GM12878 (cell line): ENCODE measurements around the gene CXCR1. TPM values are rescaled to one million over a fixed set of nuclear protein-coding genes. Genes with fewer than 3 reads are reported as not detected.

Source experiments
- CBX3 ChIP-seq: fragments of 200-600 bp; sonication (generic); IDR thresholded peaks from 2 replicates; pipeline ENCODE4 v1.6.1; 2016; ENCODE audit warnings: low read depth, borderline replicate concordance
- NFIC ChIP-seq: IDR thresholded peaks from 2 replicates; pipeline ENCODE4 v1.6.1; 2012; ENCODE audit warnings: low read depth, mild to moderate bottlenecking, inconsistent platforms, low read length, moderate library complexity
- TBL1XR1 ChIP-seq: IDR thresholded peaks from 2 replicates; pipeline ENCODE4 v1.6.1; 2012; ENCODE audit warnings: low read depth, low read length, improper control_type of control experiment
- polyA plus RNA-seq, 11 experiments: library from polyadenylated mRNA; depleted of rRNA in 4 of 11; unstranded in 6 of 11; stranded (reverse) in 5 of 11; fragments of >200 nt; fragmentation: Nextera tagmentation in 4 of 11; fragmentation: Illumina TruSeq in 1 of 11; extraction: Ambion mirVana in 4 of 11; extraction: Trizol in 1 of 11; gene quantifications; 1 replicate in 1 of 11; 2 replicates in 10 of 11; pipeline versions ENCODE4 v1.2.1 to v1.2.3, GENCODE V29; 2011 to 2016; ENCODE audit warnings: inconsistent platforms in 2 of 11, missing spikeins in 2 of 11, low read depth in 1 of 11
- total RNA-seq, 4 experiments: library from RNA; depleted of rRNA in 3 of 4; stranded (reverse); fragments of >200 nt in 3 of 4; fragmentation: Illumina TruSeq in 1 of 4; extraction: Trizol in 1 of 4; gene quantifications; 2 replicates each; pipeline versions ENCODE4 v1.2.1 to v1.2.3, GENCODE V29; 2013 to 2021
- TF ChIP-seq, protein P1 (sequence below): fragments of 450-650 bp; IDR thresholded peaks from 2 replicates; pipeline ENCODE4 v1.6.1; 2018; ENCODE audit warnings: mild to moderate bottlenecking, low read depth, moderate library complexity; ENCODE audit not compliant: partially characterized antibody
- TF ChIP-seq, protein P2 (sequence below): fragments of 450-650 bp; conservative IDR thresholded peaks from 2 replicates; pipeline ENCODE4 v1.6.1; 2017; ENCODE audit warnings: mild to moderate bottlenecking, moderate library complexity
- TF ChIP-seq, protein P3 (sequence below): fragments of 450-650 bp; IDR thresholded peaks from 2 replicates; pipeline ENCODE4 v1.6.1; 2016; ENCODE audit warnings: mild to moderate bottlenecking
- TF ChIP-seq, protein P4 (sequence below): fragments of 450-650 bp; IDR thresholded peaks from 2 replicates; pipeline ENCODE4 v1.6.1; 2014; ENCODE audit warnings: mild to moderate bottlenecking

CXCR1 gene
- total and polyA plus RNA-seq, 10 of the 15 experiments (the other 5 are each of a cell fraction or from before 2014, with no cell fraction given) = not detected

DNA sequence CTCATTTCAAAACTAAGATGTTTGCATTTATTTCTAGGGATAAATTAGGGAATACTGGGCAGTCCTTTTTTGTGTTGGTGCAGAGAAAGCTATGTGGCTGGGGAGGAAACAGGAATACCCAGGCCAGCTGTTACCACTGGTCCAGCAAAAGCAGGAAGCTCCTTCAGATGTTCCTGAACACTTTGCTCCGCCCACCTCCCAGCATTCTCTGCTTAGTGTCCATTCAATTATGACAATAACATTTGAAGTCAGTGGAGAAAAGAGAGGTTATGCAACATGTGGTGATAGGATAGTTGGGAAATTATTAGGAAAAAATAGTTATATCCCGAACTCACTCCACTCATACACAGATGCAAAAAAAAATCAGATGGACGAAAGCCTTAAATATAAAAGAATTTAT, 28.1 kb upstream of the CXCR1 start (continued):
- TF ChIP-seq, protein P1, sequence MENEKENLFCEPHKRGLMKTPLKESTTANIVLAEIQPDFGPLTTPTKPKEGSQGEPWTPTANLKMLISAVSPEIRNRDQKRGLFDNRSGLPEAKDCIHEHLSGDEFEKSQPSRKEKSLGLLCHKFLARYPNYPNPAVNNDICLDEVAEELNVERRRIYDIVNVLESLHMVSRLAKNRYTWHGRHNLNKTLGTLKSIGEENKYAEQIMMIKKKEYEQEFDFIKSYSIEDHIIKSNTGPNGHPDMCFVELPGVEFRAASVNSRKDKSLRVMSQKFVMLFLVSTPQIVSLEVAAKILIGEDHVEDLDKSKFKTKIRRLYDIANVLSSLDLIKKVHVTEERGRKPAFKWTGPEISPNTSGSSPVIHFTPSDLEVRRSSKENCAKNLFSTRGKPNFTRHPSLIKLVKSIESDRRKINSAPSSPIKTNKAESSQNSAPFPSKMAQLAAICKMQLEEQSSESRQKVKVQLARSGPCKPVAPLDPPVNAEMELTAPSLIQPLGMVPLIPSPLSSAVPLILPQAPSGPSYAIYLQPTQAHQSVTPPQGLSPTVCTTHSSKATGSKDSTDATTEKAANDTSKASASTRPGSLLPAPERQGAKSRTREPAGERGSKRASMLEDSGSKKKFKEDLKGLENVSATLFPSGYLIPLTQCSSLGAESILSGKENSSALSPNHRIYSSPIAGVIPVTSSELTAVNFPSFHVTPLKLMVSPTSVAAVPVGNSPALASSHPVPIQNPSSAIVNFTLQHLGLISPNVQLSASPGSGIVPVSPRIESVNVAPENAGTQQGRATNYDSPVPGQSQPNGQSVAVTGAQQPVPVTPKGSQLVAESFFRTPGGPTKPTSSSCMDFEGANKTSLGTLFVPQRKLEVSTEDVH = no peak
- TF ChIP-seq, protein P2, sequence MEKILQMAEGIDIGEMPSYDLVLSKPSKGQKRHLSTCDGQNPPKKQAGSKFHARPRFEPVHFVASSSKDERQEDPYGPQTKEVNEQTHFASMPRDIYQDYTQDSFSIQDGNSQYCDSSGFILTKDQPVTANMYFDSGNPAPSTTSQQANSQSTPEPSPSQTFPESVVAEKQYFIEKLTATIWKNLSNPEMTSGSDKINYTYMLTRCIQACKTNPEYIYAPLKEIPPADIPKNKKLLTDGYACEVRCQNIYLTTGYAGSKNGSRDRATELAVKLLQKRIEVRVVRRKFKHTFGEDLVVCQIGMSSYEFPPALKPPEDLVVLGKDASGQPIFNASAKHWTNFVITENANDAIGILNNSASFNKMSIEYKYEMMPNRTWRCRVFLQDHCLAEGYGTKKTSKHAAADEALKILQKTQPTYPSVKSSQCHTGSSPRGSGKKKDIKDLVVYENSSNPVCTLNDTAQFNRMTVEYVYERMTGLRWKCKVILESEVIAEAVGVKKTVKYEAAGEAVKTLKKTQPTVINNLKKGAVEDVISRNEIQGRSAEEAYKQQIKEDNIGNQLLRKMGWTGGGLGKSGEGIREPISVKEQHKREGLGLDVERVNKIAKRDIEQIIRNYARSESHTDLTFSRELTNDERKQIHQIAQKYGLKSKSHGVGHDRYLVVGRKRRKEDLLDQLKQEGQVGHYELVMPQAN = no peak
- TF ChIP-seq, protein P3, sequence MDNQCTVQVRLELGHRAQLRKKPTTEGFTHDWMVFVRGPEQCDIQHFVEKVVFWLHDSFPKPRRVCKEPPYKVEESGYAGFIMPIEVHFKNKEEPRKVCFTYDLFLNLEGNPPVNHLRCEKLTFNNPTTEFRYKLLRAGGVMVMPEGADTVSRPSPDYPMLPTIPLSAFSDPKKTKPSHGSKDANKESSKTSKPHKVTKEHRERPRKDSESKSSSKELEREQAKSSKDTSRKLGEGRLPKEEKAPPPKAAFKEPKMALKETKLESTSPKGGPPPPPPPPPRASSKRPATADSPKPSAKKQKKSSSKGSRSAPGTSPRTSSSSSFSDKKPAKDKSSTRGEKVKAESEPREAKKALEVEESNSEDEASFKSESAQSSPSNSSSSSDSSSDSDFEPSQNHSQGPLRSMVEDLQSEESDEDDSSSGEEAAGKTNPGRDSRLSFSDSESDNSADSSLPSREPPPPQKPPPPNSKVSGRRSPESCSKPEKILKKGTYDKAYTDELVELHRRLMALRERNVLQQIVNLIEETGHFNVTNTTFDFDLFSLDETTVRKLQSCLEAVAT = no peak
- no peak for TF ChIP-seq NFIC
- TF ChIP-seq CBX3 = no peak
- TF ChIP-seq, protein P4, sequence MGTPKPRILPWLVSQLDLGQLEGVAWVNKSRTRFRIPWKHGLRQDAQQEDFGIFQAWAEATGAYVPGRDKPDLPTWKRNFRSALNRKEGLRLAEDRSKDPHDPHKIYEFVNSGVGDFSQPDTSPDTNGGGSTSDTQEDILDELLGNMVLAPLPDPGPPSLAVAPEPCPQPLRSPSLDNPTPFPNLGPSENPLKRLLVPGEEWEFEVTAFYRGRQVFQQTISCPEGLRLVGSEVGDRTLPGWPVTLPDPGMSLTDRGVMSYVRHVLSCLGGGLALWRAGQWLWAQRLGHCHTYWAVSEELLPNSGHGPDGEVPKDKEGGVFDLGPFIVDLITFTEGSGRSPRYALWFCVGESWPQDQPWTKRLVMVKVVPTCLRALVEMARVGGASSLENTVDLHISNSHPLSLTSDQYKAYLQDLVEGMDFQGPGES = no peak
- TF ChIP-seq TBL1XR1 = no peak
